ENCODE measurements around the gene RNASE9.

DNA sequence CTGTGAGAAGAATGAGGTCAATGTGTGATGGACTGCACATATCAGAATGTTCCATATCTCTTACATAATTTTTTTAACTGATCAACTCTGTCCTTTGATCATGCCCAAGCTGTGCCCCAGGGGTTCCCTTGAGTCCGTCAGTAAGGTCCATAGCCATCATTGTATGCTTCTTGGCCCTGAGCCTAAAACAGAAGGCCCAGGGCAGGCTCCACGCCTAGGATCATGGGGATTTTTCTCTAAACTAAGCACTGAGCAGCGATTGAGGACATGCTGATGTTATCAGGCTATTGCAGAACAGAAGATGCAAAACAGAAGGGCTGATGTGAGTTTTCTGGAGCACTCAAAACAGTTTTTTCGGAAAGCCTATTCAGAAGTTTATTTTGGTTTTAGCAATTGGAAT is 20.9 kb downstream of the RNASE9 start:
- TF ChIP-seq, protein P1, sequence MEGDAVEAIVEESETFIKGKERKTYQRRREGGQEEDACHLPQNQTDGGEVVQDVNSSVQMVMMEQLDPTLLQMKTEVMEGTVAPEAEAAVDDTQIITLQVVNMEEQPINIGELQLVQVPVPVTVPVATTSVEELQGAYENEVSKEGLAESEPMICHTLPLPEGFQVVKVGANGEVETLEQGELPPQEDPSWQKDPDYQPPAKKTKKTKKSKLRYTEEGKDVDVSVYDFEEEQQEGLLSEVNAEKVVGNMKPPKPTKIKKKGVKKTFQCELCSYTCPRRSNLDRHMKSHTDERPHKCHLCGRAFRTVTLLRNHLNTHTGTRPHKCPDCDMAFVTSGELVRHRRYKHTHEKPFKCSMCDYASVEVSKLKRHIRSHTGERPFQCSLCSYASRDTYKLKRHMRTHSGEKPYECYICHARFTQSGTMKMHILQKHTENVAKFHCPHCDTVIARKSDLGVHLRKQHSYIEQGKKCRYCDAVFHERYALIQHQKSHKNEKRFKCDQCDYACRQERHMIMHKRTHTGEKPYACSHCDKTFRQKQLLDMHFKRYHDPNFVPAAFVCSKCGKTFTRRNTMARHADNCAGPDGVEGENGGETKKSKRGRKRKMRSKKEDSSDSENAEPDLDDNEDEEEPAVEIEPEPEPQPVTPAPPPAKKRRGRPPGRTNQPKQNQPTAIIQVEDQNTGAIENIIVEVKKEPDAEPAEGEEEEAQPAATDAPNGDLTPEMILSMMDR (conservative IDR thresholded peaks at IDR 0.05 in 1 of 2, IDR thresholded peaks at IDR 0.05 in 1 of 2; ENCODE audit: low read depth in 1 of 2, low read length in 2 of 2), result no peak
- no peak for TF ChIP-seq EZH2 (IDR thresholded peaks at IDR 0.05; ENCODE audit: low read length, missing control alignments)

Data from fibroblast of lung (primary cell).